Activated CD8-positive, alpha-beta T cell treated with anti-CD3 and anti-CD28 coated beads for 36 hours (primary cell): ENCODE data around the gene OAS2. TPM values are rescaled to one million over a fixed set of nuclear protein-coding genes. Genes with fewer than 3 reads are reported as not detected.

Experiments
- ATAC-seq: fragments of 200-7000 bp; cut with Tn5 transposase; one replicate; pipeline ENCODE4 v1.10.0; 2021; ENCODE audit warnings: mild to moderate bottlenecking, moderate library complexity
- CTCF ChIA-PET: fragments of 350-600 bp; sonication (Branson Sonifier 250); formaldehyde crosslinking; loops from one replicate; lab custom pipeline; 2021; ENCODE audit warnings: antibody characterized with exemption; lab: Charles Lee
- POLR2A ChIA-PET: fragments of 350-600 bp; sonication (Branson Sonifier 250); formaldehyde crosslinking; loops from one replicate; lab custom pipeline; 2021; ENCODE audit warnings: antibody characterized with exemption; lab: Charles Lee
- DNase-seq: peaks from one replicate; pipeline ENCODE4 v3.0.0-alpha.2; 2020
- H3K27ac Mint-ChIP-seq: one replicate; pipeline ENCODE4 v1.8.0; 2021; ENCODE audit warnings: mild to moderate bottlenecking, mixed read lengths
- H3K27me3 Mint-ChIP-seq: one replicate; pipeline ENCODE4 v1.8.0; 2021; ENCODE audit warnings: mixed read lengths
- H3K36me3 Mint-ChIP-seq: one replicate; pipeline ENCODE4 v1.8.0; 2021; ENCODE audit warnings: low read depth, mixed read lengths
- H3K4me1 Mint-ChIP-seq: one replicate; pipeline ENCODE4 v1.8.0; 2021; ENCODE audit warnings: low read depth, mixed read lengths
- H3K4me3 Mint-ChIP-seq: one replicate; pipeline ENCODE4 v1.8.0; 2021; ENCODE audit warnings: mild to moderate bottlenecking, moderate library complexity, mixed read lengths
- H3K9me3 Mint-ChIP-seq: one replicate; pipeline ENCODE4 v1.8.0; 2021; ENCODE audit warnings: mixed read lengths
- CTCF ChIP-seq: fragments of 200-600 bp; IDR thresholded peaks from one replicate; pipeline ENCODE4 v1.8.0; 2022; ENCODE audit warnings: antibody characterized with exemption, mild to moderate bottlenecking
- intact Hi-C: fragments of 100-400 bp; cut with micrococcal nuclease; formaldehyde crosslinking; loops from one replicate; pipeline ENCODE4 v1.10.0; 2022
- total RNA-seq, 2 experiments: library from RNA; stranded (reverse); gene quantifications; one replicate each; pipeline ENCODE4 v1.2.3, GENCODE V29; 2021

Gene OAS2
- total RNA-seq, 2 experiments from 2014 or later = 95.7 to 104 TPM

- no peak for TF ChIP-seq CTCF
- Mint-ChIP-seq H3K27ac (no peak overlapping the region), H3K27me3 (no peaks in the 10 kb centered on the region), H3K4me1 (peaks cover 8% of the 10 kb centered on the region), H3K4me3 (no peak overlapping the region), H3K36me3 (no peaks in the 10 kb centered on the region), H3K9me3 (peaks cover 3% of the 10 kb centered on the region)
- intact Hi-C loops = no loop called here
- ChIA-PET CTCF (interaction anchor here (1.1 kb wide), 1 partner anchor 19 kb away, joined by 3 read pairs; no protein-coding TSS in a partner anchor), POLR2A (no interaction called here)
- ATAC-seq (no peak), DNase-seq (no peak)
These were observed 45.7 kb upstream of the OAS2 start for GRCh38 chr12:112932485-112933128.

GRCh38 chr12:112933129-112933505 is 45.2 kb upstream of the OAS2 start:
- Mint-ChIP-seq H3K4me3 (no peak overlapping the region), H3K9me3 (no peaks in the 10 kb centered on the region), H3K4me1 (peaks cover 13% of the 10 kb centered on the region), H3K36me3 (no peaks in the 10 kb centered on the region), H3K27ac (no peak overlapping the region), H3K27me3 (no peaks in the 10 kb centered on the region)
- ATAC-seq (no peak), DNase-seq (no peak)
- ChIA-PET CTCF (no interaction called here), POLR2A (no interaction called here)
- intact Hi-C loops = no loop called here
- TF ChIP-seq CTCF = no peak

GRCh38 chr12:112936264-112936663 is 42.1 kb upstream of the OAS2 start:
- intact Hi-C loops = no loop called here
- CTCF ChIA-PET = interaction anchor here (2.3 kb wide), 1 partner anchor 42 kb away, joined by 11 read pairs; the partner anchor contains the start of gene OAS2
- ATAC-seq = no peak

GRCh38 chr12:112936927-112937326 is 41.4 kb upstream of the OAS2 start:
- POLR2A ChIA-PET = no interaction called here
- H3K27ac Mint-ChIP-seq = peak overlapping the region; percentile 2
- intact Hi-C loops = no loop called here
- ATAC-seq (no peak), DNase-seq (no peak)
- peaks cover 28% of the 10 kb centered on the region for H3K4me1 Mint-ChIP-seq
- no peaks in the 10 kb centered on the region for H3K27me3 Mint-ChIP-seq
- no peaks in the 10 kb centered on the region for H3K36me3 Mint-ChIP-seq
- H3K9me3 Mint-ChIP-seq = no peaks in the 10 kb centered on the region
- no peak overlapping the region for H3K4me3 Mint-ChIP-seq
- TF ChIP-seq CTCF = no peak
- CTCF ChIA-PET = interaction anchor here (0.7 to 2.3 kb wide), 4 partner anchors 29 to 41 kb away, joined by 3 to 11 read pairs (median 6); partner anchors contain the start of genes OAS1 and OAS2

More at GRCh38 chr12:112936264-112936663, 42.1 kb upstream of the OAS2 start:
- Mint-ChIP-seq H3K36me3 (no peaks in the 10 kb centered on the region), H3K4me1 (peaks cover 28% of the 10 kb centered on the region), H3K27ac (no peak overlapping the region), H3K27me3 (no peaks in the 10 kb centered on the region), H3K9me3 (no peaks in the 10 kb centered on the region), H3K4me3 (no peak overlapping the region)
- no peak for DNase-seq
- no peak for TF ChIP-seq CTCF
- POLR2A ChIA-PET = no interaction called here
